K562 (cell line): Measurements from ENCODE around the gene SMARCB1. TPM values are rescaled to one million over a fixed set of nuclear protein-coding genes. Genes with fewer than 3 reads are reported as not detected.

Experiments
- CEBPB ChIP-seq: fragments of 450-650 bp; IDR thresholded peaks from 2 replicates; pipeline ENCODE4 v1.6.1; 2016; ENCODE audit warnings: missing genetic modification characterization, missing compliant biosample characterization
- POLR2H ChIP-seq: IDR thresholded peaks from 2 replicates; pipeline ENCODE4 v1.6.1; 2016; ENCODE audit warnings: missing genetic modification characterization, low read depth, mild to moderate bottlenecking, control low read depth, missing compliant biosample characterization, moderate library complexity
- SMAD4 ChIP-seq: fragments of 250-450 bp; sonication (Bioruptor Pico); conservative IDR thresholded peaks from 2 replicates; pipeline ENCODE4 v1.8.0; 2021; ENCODE audit warnings: inconsistent platforms, mild to moderate bottlenecking, moderate library complexity
- YY1 ChIP-seq, 3 experiments: IDR thresholded peaks; 2 replicates each; pipeline ENCODE4 v1.6.1; 2011; ENCODE audit warnings: low read length in 2 of 3, mild to moderate bottlenecking in 2 of 3, moderate library complexity in 2 of 3, borderline replicate concordance in 1 of 3, control low read depth in 1 of 3, low read depth in 1 of 3; ENCODE audit not compliant: insufficient read depth in 3 of 3, insufficient replicate concordance in 2 of 3, control insufficient read depth in 1 of 3, insufficient read length in 1 of 3; ENCODE audit errors: extremely low read depth in 1 of 3
- ZNF316 ChIP-seq: fragments of 450-650 bp; IDR thresholded peaks from 2 replicates; pipeline ENCODE4 v1.6.1; 2016
- polyA plus RNA-seq, 8 experiments: library from polyadenylated mRNA; depleted of rRNA in 4 of 8; stranded (reverse) in 5 of 8; unstranded in 3 of 8; fragments of >200 nt; fragmentation: Nextera tagmentation in 2 of 8; fragmentation: Illumina TruSeq in 1 of 8; extraction: Ambion mirVana in 2 of 8; extraction: Trizol in 1 of 8; gene quantifications; 2 replicates each; pipeline versions ENCODE4 v1.2.1 to v1.2.3, GENCODE V29; 2011 to 2014; ENCODE audit warnings: inconsistent platforms in 1 of 8, missing spikeins in 1 of 8
- total RNA-seq, 7 experiments: library from RNA; depleted of rRNA in 6 of 7; stranded (reverse); fragments of >200 nt in 6 of 7; fragmentation: Illumina TruSeq in 2 of 7; extraction: Trizol in 2 of 7; gene quantifications; 2 replicates each; pipeline versions ENCODE4 v1.2.1 to v1.2.3, GENCODE V29; 2011 to 2021; ENCODE audit warnings: low replicate concordance in 1 of 7
- TF ChIP-seq, protein P1 (sequence below): fragments of 450-650 bp; IDR thresholded peaks from 2 replicates; pipeline ENCODE4 v1.6.1; 2016; ENCODE audit warnings: mild to moderate bottlenecking, moderate library complexity
- TF ChIP-seq, protein P2 (sequence below): sonication (generic); formaldehyde crosslinking; IDR thresholded peaks from 2 replicates; pipeline ENCODE4 v1.8.1; 2023; ENCODE audit warnings: missing genetic modification reagents, mild to moderate bottlenecking, borderline replicate concordance
- TF ChIP-seq, protein P3 (sequence below): fragments of 250-450 bp; sonication (Bioruptor Pico); IDR thresholded peaks from 2 replicates; pipeline ENCODE4 v1.8.0; 2022; ENCODE audit warnings: moderate library complexity, mild to moderate bottlenecking, inconsistent platforms

The SMARCB1 gene
- total and polyA plus RNA-seq, 9 of the 15 experiments (the other 6 are each of a cell fraction or from before 2014, with no cell fraction given), result 1.2 to 113 (median 65.4) TPM

DNA sequence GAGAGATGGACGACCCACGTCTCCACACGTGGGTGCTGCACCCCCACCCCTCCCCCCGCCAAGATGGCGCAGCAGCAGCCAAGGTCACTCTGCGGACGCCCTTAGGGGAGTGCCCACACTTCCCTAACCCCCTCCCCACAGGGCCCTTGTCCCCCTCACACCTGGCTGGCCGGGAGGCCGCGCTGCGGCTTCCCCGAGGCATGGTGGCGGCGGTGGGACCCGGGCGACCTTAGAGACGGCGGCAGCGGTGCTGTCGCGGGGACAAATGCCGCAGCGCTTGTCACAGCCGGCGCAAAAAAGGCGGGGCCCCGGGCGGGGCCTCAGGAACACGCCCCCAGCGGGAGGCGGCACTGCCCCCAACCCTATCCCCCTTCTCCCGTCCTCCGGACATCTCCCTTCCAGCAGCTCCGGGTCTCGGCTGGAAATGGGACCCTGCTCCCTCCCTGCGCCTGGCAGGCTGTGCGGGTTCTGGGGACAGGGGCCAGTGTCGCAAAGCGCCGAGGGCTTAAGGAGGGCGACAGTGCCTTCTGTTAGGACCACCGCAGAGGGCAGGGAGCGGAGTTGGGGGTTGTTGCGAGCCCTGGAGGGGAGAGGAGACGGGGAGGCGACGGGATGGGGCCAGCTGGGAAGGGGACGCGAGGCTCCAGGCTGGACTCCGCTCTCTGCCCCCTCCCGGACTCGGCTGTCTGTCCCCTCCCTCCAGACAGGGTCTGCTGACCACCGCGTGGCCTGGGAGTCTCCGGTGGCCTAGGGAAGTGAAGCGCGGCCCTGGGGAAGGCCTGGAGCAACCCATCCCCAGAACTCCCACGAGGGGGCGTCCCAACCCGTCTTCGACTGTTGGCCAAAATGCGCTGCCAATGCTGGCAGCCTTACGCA, 18.9 kb upstream of the SMARCB1 start, which contains the start of gene CHCHD10 (continued):
- TF ChIP-seq, protein P1, sequence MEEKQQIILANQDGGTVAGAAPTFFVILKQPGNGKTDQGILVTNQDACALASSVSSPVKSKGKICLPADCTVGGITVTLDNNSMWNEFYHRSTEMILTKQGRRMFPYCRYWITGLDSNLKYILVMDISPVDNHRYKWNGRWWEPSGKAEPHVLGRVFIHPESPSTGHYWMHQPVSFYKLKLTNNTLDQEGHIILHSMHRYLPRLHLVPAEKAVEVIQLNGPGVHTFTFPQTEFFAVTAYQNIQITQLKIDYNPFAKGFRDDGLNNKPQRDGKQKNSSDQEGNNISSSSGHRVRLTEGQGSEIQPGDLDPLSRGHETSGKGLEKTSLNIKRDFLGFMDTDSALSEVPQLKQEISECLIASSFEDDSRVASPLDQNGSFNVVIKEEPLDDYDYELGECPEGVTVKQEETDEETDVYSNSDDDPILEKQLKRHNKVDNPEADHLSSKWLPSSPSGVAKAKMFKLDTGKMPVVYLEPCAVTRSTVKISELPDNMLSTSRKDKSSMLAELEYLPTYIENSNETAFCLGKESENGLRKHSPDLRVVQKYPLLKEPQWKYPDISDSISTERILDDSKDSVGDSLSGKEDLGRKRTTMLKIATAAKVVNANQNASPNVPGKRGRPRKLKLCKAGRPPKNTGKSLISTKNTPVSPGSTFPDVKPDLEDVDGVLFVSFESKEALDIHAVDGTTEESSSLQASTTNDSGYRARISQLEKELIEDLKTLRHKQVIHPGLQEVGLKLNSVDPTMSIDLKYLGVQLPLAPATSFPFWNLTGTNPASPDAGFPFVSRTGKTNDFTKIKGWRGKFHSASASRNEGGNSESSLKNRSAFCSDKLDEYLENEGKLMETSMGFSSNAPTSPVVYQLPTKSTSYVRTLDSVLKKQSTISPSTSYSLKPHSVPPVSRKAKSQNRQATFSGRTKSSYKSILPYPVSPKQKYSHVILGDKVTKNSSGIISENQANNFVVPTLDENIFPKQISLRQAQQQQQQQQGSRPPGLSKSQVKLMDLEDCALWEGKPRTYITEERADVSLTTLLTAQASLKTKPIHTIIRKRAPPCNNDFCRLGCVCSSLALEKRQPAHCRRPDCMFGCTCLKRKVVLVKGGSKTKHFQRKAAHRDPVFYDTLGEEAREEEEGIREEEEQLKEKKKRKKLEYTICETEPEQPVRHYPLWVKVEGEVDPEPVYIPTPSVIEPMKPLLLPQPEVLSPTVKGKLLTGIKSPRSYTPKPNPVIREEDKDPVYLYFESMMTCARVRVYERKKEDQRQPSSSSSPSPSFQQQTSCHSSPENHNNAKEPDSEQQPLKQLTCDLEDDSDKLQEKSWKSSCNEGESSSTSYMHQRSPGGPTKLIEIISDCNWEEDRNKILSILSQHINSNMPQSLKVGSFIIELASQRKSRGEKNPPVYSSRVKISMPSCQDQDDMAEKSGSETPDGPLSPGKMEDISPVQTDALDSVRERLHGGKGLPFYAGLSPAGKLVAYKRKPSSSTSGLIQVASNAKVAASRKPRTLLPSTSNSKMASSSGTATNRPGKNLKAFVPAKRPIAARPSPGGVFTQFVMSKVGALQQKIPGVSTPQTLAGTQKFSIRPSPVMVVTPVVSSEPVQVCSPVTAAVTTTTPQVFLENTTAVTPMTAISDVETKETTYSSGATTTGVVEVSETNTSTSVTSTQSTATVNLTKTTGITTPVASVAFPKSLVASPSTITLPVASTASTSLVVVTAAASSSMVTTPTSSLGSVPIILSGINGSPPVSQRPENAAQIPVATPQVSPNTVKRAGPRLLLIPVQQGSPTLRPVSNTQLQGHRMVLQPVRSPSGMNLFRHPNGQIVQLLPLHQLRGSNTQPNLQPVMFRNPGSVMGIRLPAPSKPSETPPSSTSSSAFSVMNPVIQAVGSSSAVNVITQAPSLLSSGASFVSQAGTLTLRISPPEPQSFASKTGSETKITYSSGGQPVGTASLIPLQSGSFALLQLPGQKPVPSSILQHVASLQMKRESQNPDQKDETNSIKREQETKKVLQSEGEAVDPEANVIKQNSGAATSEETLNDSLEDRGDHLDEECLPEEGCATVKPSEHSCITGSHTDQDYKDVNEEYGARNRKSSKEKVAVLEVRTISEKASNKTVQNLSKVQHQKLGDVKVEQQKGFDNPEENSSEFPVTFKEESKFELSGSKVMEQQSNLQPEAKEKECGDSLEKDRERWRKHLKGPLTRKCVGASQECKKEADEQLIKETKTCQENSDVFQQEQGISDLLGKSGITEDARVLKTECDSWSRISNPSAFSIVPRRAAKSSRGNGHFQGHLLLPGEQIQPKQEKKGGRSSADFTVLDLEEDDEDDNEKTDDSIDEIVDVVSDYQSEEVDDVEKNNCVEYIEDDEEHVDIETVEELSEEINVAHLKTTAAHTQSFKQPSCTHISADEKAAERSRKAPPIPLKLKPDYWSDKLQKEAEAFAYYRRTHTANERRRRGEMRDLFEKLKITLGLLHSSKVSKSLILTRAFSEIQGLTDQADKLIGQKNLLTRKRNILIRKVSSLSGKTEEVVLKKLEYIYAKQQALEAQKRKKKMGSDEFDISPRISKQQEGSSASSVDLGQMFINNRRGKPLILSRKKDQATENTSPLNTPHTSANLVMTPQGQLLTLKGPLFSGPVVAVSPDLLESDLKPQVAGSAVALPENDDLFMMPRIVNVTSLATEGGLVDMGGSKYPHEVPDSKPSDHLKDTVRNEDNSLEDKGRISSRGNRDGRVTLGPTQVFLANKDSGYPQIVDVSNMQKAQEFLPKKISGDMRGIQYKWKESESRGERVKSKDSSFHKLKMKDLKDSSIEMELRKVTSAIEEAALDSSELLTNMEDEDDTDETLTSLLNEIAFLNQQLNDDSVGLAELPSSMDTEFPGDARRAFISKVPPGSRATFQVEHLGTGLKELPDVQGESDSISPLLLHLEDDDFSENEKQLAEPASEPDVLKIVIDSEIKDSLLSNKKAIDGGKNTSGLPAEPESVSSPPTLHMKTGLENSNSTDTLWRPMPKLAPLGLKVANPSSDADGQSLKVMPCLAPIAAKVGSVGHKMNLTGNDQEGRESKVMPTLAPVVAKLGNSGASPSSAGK, result peak; percentile 78
- TF ChIP-seq SMAD4 (CRISPR knock-in tag) (peak; percentile 26; the same call in 1 of the 2 replicates), ZNF316 (no peak), YY1 (IDR thresholded peaks at IDR 0.05; ENCODE audit: borderline replicate concordance in 1 of 3, control insufficient read depth in 1 of 3, extremely low read depth in 1 of 3, insufficient read depth in 3 of 3, insufficient read length in 1 of 3, insufficient replicate concordance in 2 of 3, low read depth in 1 of 3, low read length in 2 of 3) (peak; percentile 67 to 95 (median 86)), CEBPB (no peak), POLR2H (tag) (peak; percentile 82)
- TF ChIP-seq, protein P2, sequence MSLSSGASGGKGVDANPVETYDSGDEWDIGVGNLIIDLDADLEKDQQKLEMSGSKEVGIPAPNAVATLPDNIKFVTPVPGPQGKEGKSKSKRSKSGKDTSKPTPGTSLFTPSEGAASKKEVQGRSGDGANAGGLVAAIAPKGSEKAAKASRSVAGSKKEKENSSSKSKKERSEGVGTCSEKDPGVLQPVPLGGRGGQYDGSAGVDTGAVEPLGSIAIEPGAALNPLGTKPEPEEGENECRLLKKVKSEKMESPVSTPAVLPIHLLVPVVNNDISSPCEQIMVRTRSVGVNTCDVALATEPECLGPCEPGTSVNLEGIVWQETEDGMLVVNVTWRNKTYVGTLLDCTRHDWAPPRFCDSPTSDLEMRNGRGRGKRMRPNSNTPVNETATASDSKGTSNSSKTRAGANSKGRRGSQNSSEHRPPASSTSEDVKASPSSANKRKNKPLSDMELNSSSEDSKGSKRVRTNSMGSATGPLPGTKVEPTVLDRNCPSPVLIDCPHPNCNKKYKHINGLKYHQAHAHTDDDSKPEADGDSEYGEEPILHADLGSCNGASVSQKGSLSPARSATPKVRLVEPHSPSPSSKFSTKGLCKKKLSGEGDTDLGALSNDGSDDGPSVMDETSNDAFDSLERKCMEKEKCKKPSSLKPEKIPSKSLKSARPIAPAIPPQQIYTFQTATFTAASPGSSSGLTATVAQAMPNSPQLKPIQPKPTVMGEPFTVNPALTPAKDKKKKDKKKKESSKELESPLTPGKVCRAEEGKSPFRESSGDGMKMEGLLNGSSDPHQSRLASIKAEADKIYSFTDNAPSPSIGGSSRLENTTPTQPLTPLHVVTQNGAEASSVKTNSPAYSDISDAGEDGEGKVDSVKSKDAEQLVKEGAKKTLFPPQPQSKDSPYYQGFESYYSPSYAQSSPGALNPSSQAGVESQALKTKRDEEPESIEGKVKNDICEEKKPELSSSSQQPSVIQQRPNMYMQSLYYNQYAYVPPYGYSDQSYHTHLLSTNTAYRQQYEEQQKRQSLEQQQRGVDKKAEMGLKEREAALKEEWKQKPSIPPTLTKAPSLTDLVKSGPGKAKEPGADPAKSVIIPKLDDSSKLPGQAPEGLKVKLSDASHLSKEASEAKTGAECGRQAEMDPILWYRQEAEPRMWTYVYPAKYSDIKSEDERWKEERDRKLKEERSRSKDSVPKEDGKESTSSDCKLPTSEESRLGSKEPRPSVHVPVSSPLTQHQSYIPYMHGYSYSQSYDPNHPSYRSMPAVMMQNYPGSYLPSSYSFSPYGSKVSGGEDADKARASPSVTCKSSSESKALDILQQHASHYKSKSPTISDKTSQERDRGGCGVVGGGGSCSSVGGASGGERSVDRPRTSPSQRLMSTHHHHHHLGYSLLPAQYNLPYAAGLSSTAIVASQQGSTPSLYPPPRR (CRISPR knock-in tag), result no peak
- TF ChIP-seq, protein P3, sequence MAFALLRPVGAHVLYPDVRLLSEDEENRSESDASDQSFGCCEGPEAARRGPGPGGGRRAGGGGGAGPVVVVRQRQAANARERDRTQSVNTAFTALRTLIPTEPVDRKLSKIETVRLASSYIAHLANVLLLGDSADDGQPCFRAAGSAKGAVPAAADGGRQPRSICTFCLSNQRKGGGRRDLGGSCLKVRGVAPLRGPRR, result 0 out of 2 replicates have a peak, but pooled peaks have one; percentile 42
